GM19023 (cell line): ENCODE measurements around the gene P2RY11.
A peak's percentile ranks its signal among the peaks of the same experiment; 100 is the strongest.

Source experiments
- ATAC-seq: cut with Tn5 transposase; IDR thresholded peaks from one replicate; pipeline ENCODE4 v1.9.1; 2021; ENCODE audit warnings: mild to moderate bottlenecking, moderate library complexity; ENCODE audit not compliant: unreplicated experiment

The P2RY11 gene

GRCh38 chr19:10092648-10093294, 18.7 kb upstream of the P2RY11 start:
- ATAC-seq = no peak

DNA sequence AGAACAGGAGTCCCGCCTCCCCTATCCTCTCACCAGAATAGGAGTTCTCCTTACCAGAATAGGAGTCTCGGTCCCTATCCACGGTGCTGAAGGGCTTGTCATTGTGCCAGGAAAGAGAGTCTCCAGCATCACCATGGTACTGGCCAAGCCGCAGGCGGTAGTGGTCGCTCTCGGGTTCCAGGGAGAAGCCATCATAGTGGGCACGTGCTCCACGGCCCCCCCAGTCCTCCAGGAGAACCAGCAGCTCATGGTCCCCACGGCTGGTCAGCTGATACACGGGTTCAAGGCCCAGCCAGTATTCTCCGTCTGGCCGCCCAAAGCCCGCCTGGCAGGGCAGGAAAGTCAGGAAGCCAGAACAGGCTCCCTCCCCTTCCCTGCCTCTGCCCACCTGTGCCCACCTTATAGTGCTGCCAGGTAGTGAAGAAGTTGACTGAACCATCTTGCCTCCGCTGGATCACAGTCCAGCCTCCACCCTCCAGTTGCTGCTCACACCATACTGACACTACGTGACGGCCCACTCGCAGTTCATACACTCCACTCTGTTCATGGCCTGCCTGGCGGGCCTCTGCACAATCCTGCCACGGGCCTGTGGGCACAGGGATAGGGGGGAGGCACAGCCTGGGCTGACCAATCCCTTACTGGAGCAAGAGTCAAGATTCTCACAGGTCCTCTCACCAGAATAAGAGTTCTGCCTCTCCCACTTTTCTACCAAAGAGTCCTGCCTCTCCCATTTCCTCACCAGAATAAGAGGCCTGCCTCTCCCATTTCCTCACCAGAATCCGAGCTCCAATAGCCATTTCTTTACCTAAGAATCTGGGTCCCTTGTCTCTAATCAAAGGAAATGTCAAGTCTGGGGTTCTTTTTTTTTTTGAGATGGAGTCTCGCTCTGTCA, 18.0 kb upstream of the P2RY11 start:
- ATAC-seq = no peak

GRCh38 chr19:10095622-10095947, 15.9 kb upstream of the P2RY11 start:
- no peak for ATAC-seq

GRCh38 chr19:10095948-10096614, 15.4 kb upstream of the P2RY11 start:
- ATAC-seq = peak; percentile 77

DNA sequence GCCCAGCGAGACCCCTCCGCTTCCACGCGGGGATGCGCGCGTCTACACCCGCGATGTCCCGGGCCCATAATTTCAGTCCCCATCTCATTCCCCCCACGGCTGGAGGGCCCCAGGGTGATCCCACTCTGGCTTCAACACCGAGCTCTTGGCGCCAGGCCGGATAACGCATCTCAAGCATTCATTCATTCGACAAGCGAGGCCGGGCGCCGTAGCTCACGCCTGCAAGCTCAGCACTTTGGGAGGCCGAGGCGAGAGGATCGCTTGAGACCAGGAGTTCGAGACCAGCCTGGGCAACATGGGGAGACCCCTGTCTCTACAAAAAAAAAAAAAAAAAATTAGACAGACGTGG, 14.9 kb upstream of the P2RY11 start:
- no peak for ATAC-seq

- no peak for ATAC-seq
Measured at GRCh38 chr19:10100163-10100785, 11.2 kb upstream of the P2RY11 start.

- ATAC-seq = peak; percentile 31
Measured at GRCh38 chr19:10102787-10103236, 8.7 kb upstream of the P2RY11 start.

DNA sequence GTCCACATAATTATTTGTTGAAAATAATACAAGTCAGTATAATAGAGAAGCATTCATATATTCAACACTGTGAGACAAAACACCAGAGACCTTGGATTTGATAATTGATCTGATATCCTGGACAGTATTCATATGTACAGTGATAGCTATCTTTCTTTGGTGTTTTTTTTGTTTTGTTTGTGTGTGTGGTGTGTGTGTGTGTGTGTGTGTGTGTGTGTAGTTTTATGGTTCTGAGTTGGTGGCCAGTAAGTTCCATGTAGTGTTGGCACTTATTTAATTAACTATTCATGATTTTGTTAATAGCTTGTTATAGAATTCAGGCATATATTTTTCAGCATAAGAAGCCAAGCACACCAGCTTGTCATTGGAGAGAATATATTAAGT, 7.4 kb upstream of the P2RY11 start:
- ATAC-seq = no peak

DNA sequence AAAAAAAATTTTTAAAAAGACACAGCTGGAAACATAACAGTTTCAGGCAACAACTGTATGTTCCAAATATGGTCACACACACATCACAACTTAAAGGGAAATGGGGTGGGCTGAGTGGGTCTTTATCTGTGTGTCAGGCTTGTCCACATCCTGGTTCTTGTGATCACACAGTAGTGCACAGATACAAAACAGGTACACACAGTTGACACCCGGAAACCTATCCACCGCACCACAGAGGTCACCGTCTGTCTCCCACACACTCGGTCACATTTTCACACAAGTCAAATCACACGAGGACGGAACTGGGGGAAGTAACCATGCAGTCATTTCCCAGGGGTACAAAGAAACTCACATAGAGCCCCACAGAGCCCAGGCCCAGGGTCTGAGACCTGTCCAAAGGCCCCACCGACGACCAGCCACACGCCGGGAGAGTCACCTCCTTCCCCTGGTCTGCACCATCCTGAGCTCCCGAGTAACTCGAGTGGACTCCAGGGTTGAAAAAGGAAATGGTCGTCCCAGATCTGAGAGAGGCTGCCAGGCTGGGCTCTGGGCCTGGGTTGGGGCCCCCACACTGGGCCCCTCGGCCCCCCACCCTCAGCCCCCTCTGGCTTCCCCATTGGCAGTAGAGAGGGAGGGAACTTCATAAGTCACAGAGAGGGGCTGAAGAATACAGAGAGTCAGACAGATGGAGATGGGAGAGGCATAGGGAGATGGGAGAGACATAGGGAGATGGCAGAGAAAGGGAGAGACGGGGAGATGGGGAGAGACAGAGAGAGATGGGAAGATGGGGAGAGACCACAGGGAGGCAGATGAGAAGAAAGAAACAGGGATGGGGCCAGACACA, 6.6 kb upstream of the P2RY11 start:
- peak; percentile 32 for ATAC-seq

DNA sequence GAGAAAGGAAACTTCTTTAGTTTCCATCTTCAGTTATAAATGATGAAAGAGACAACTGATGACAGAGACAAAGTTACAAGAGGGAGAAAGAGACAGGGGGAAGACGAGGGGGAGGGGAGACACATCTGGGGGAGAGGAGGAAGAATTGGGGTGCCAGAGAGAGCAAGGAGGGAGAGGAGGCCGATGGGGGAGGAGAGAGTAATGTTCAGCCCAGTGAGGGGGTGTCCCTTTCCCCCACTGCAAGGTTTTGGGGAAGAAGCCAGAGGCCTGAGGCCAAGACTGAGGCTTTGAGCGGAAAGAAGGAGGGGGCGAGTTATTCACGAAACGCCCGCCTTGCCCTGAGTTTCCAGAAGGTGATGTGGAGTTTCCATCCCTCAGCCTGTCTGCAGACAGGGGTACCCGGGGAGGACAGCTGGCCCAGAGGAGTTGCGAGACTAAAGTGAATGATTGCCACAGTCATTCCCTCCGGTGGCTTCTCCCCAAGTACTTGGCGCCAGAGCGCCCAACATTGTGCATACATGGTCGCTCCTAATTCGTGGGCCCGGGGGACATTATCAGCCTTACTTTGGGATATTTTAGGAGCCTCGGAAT, 5.9 kb upstream of the P2RY11 start:
- ATAC-seq = no peak

GRCh38 chr19:10106100-10106936, 5.2 kb upstream of the P2RY11 start, which contains the start of gene PPAN:
PPAN (plus strand) TSS chr19:10106362; CDS start chr19:10106395, 33 bp downstream.
- peak; percentile 40 for ATAC-seq

DNA sequence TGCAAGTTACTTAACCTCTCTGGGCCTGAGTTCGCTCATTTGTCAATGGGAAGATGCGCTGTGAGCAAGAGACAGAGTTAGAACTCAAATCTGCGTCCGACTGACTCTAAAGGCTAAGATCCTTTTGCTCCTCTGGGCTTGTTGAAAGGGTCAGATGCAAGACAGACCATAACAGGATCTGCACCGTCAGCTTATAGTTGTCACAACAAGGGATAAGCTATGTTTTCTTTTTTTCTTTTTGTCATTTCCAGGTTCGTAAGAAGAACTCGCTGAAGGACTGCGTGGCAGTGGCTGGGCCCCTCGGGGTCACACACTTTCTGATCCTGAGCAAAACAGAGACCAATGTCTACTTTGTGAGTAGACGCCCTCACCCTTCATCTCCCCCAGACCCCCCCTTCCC, 4.2 kb upstream of the P2RY11 start:
- no peak for ATAC-seq

DNA sequence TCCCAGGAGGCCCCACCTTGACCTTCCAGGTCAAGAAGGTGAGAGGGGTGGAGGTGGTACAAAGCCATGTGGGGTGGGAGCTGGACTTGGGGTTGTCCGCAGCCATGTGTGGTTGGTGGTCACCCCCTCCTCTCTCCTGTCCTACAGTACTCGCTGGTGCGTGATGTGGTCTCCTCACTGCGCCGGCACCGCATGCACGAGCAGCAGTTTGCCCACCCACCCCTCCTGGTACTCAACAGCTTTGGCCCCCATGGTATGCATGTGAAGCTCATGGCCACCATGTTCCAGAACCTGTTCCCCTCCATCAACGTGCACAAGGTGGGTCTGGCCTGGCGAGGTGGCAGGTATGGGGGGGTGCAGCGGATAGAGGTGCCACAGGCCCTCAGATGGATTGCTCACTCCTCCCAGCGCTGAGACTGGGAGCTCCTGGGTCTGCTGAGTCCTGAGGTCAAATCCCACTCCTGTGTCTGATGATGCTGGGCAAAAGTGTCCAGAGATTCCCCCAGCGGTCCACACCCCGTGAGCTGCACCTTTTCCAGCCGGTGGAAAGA, 3.6 kb upstream of the P2RY11 start:
- ATAC-seq = no peak

DNA sequence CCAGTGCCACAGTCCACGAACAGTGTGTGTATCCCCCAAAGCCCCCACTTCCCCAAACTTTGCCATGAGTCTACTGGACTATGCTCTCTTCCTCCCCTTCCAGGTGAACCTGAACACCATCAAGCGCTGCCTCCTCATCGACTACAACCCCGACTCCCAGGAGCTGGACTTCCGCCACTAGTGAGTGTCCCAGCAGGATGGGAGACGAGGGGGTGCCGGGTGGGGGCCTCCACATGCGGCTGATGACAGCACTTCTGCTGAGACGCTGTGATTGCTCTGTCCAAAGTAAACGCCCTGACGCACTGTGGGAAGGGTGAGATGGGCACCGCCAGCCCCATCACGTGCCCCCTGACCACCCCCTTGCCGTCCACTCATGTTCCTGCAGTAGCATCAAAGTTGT, 2.0 kb upstream of the P2RY11 start:
- no peak for ATAC-seq

- no peak for ATAC-seq
Measured at GRCh38 chr19:10110076-10110971, 1.2 kb upstream of the P2RY11 start.

- ATAC-seq = no peak
Measured at GRCh38 chr19:10110972-10111317, 548 bp upstream of the P2RY11 start.

GRCh38 chr19:10112037-10112761, 706 bp downstream of the P2RY11 start:
- no peak for ATAC-seq
